Measurements from ENCODE around the gene KAZN. TPM values are rescaled to one million over a fixed set of nuclear protein-coding genes. Genes with fewer than 3 reads are reported as not detected.

The KAZN gene
- polyA plus RNA-seq, 1 experiment = 3.7 TPM

- ChIA-PET CTCF (no interaction called here), POLR2A (no interaction called here)
- H3K27ac ChIP-seq (ENCODE audit: low read depth, low read length) = no peak overlapping the region
- no peak for DNase-seq (ENCODE audit: low read depth, low spot score)
- H3K4me3 ChIP-seq (ENCODE audit: low read depth, low read length) = no peak overlapping the region
- TF ChIP-seq CTCF (IDR thresholded peaks at IDR 0.05; ENCODE audit: low read depth, low read length) = no peak
- H3K9me3 ChIP-seq (ENCODE audit: control insufficient read depth, insufficient read depth, low read length) = no peaks in the 10 kb centered on the region; the same call in 1 of the 2 replicates
- no peaks in the 10 kb centered on the region for H3K27me3 ChIP-seq (ENCODE audit: control insufficient read depth, insufficient read depth, low read length)
Observed at GRCh38 chr1:14659913-14660312, 61.4 kb downstream of the KAZN start.

GRCh38 chr1:14660801-14661200 lies 62.3 kb downstream of the KAZN start:
- TF ChIP-seq CTCF (IDR thresholded peaks at IDR 0.05; ENCODE audit: low read depth, low read length) = no peak
- H3K9me3 ChIP-seq (ENCODE audit: control insufficient read depth, insufficient read depth, low read length) = no peaks in the 10 kb centered on the region; the same call in 1 of the 2 replicates
- ChIA-PET CTCF (no interaction called here), POLR2A (no interaction called here)
- DNase-seq (ENCODE audit: low read depth, low spot score) = no peak
- H3K27ac ChIP-seq (ENCODE audit: low read depth, low read length) = no peak overlapping the region
- no peaks in the 10 kb centered on the region for H3K27me3 ChIP-seq (ENCODE audit: control insufficient read depth, insufficient read depth, low read length)
- no peak overlapping the region for H3K4me3 ChIP-seq (ENCODE audit: low read depth, low read length)

GRCh38 chr1:14661222-14661621 lies 62.7 kb downstream of the KAZN start:
- Histone ChIP-seq H3K4me3 (ENCODE audit: low read depth, low read length) (no peak overlapping the region), H3K27ac (ENCODE audit: low read depth, low read length) (no peak overlapping the region), H3K27me3 (ENCODE audit: control insufficient read depth, insufficient read depth, low read length) (no peaks in the 10 kb centered on the region), H3K9me3 (ENCODE audit: control insufficient read depth, insufficient read depth, low read length) (no peaks in the 10 kb centered on the region; the same call in 1 of the 2 replicates)
- DNase-seq (ENCODE audit: low read depth, low spot score) = no peak
- POLR2A ChIA-PET = no interaction called here
- CTCF ChIA-PET = no interaction called here
- TF ChIP-seq CTCF (IDR thresholded peaks at IDR 0.05; ENCODE audit: low read depth, low read length) = no peak

DNA sequence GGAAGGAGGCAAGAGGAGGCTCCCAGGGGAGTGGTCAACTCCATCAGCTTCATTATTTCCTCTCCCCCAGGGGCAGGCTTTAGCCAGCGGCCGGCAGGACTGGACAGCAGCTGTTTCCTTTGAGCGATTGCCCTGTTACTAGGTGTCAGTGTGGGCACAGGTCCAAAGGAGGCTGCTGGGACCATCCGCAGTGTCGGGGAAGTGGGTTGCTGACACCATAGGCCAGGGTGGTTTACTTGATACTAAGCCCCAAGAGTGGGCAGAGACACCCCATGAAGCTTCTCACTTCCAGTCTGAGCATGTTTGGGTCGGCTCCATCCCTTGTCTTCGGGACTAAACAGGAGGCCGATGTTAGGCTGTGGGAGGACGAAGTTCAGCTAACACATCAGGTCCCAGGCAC lies 63.6 kb downstream of the KAZN start:
- ChIA-PET POLR2A (no interaction called here), CTCF (no interaction called here)
- Histone ChIP-seq H3K27me3 (ENCODE audit: control insufficient read depth, insufficient read depth, low read length) (no peaks in the 10 kb centered on the region), H3K27ac (ENCODE audit: low read depth, low read length) (no peak overlapping the region), H3K9me3 (ENCODE audit: control insufficient read depth, insufficient read depth, low read length) (no peaks in the 10 kb centered on the region; the same call in 1 of the 2 replicates), H3K4me3 (ENCODE audit: low read depth, low read length) (no peak overlapping the region)
- no peak for DNase-seq (ENCODE audit: low read depth, low spot score)
- no peak for TF ChIP-seq CTCF (IDR thresholded peaks at IDR 0.05; ENCODE audit: low read depth, low read length)

DNA sequence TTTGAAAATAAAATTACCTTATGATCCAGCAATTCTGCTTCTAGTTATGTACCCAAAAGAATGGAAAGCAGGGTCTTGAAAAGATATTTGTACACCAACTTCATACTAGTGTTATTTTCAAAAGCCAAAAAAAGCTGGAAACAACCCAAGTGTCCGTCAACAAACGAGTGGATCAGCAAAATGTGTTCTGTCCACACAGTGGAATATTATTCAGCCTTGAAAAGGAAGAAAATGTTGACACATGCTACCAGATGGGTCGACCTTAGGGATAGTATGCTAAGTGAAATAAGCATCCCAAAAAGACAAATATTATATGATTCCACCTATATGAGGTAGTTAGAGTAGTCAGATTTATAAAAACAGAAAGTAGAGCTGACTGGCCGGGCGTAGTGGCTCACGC lies 65.3 kb downstream of the KAZN start:
- no peaks in the 10 kb centered on the region for H3K9me3 ChIP-seq (ENCODE audit: control insufficient read depth, insufficient read depth, low read length)
- POLR2A ChIA-PET = no interaction called here
- H3K4me3 ChIP-seq (ENCODE audit: low read depth, low read length) = no peak overlapping the region
- no peak for DNase-seq (ENCODE audit: low read depth, low spot score)
- H3K27me3 ChIP-seq (ENCODE audit: control insufficient read depth, insufficient read depth, low read length) = no peaks in the 10 kb centered on the region
- no peak for TF ChIP-seq CTCF (IDR thresholded peaks at IDR 0.05; ENCODE audit: low read depth, low read length)
- H3K27ac ChIP-seq (ENCODE audit: low read depth, low read length) = no peak overlapping the region
- CTCF ChIA-PET = no interaction called here
